Erythroblast (primary cell): ENCODE measurements around the gene LRRC66.

Source experiments
- DNase-seq, 2 experiments: peaks; one replicate each; lab custom pipeline; 2025; lab: John Stamatoyannopoulos, UW
- GATA1 ChIP-seq: IDR thresholded peaks from 2 replicates; pipeline ENCODE4 v1.6.1; 2011; ENCODE audit warnings: low read depth, mild to moderate bottlenecking, control low read depth, low read length, moderate library complexity
- POLR2A ChIP-seq: IDR thresholded peaks from 2 replicates; pipeline ENCODE4 v1.6.1; 2011; ENCODE audit warnings: mild to moderate bottlenecking, low read length

The LRRC66 gene, protein sequence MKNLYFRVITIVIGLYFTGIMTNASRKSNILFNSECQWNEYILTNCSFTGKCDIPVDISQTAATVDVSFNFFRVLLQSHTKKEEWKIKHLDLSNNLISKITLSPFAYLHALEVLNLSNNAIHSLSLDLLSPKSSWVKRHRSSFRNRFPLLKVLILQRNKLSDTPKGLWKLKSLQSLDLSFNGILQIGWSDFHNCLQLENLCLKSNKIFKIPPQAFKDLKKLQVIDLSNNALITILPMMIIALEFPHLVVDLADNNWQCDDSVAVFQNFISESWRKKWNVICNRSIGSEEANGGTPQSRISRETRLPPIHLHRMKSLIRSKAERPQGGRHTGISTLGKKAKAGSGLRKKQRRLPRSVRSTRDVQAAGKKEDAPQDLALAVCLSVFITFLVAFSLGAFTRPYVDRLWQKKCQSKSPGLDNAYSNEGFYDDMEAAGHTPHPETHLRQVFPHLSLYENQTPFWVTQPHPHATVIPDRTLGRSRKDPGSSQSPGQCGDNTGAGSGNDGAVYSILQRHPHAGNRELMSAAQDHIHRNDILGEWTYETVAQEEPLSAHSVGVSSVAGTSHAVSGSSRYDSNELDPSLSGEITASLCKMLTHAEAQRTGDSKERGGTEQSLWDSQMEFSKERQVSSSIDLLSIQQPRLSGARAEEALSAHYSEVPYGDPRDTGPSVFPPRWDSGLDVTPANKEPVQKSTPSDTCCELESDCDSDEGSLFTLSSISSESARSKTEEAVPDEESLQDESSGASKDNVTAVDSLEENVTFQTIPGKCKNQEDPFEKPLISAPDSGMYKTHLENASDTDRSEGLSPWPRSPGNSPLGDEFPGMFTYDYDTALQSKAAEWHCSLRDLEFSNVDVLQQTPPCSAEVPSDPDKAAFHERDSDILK

DNA sequence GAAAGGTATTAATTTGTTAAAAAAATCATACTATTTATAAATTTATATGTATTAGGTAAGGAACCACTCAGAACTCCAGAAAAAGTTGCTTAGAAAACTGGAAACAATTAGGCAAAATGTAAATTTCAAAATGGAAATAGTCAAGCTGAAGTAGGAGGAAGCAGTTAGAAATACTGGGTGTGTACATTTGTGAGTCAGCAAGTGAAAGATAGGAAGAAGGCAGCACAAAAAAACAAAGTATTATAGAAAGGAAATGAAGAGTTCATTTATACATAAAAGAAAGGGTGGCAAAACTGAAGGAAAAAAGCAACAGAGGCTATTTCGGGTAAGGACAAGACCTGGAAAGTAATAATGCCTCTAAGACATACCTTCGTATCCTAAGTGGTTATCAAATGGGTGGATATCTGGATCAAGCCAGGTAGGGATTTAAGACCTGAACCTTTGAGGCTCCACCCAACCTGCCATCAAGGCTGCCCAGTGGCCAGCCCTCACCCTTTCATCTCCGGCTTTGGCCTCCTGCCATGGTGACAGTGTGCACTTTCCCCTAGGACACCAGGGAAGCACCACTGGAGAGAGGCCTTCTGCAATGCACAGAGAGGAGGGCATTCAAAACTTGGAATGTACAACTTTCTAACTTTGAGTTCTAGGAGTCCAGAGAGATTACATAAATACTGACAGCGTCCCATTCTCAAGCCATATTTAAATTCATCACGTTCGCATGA, at the start of gene LRRC66:
LRRC66 (minus strand) TSS at position 428 of the 722 bp plus-strand sequence. CDS start 2,750 bp downstream, outside the sequence.
- TF ChIP-seq POLR2A (no peak), GATA1 (no peak)
- no peak for DNase-seq

DNA sequence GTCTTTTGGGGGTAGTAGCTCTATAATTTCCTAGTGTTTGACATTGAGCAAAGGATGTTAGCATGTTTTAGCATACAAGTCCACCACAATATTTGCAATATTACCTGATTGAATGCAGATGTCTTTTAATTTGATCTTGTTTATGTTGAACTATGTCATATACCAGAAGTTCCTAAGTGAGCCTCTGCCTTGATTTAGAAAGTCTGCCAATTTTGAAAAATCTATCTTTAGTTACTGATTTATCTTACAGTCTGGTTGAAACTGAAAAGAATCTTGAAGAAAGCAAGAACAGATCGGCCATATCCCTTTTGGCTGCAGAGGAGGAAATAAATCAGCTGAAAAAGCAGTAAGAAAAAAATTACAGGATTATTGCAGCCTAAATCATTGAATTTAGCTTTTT, 49.4 kb upstream of the LRRC66 start:
- TF ChIP-seq GATA1 (no peak), POLR2A (no peak)
- DNase-seq = no peak

DNA sequence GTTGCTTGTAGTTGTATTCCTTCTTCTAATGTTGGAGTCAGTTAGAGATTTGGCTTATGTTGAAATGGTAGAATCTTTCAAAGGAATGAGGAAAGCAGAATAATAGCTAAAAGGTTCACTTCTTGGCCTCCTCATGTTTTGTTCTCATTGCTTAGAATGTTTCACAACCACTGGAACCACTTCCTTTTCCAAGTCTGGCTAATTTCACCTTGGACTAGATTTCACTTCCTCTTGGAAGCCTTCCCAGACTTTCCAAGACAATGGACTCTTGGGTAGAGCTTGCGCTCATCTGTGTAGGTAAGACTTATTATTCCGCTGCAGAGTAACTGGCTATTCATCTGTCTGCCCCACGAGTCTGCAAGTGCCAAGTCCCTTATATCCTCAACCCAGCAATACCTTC, 39.2 kb upstream of the LRRC66 start:
- no peak for DNase-seq

DNA sequence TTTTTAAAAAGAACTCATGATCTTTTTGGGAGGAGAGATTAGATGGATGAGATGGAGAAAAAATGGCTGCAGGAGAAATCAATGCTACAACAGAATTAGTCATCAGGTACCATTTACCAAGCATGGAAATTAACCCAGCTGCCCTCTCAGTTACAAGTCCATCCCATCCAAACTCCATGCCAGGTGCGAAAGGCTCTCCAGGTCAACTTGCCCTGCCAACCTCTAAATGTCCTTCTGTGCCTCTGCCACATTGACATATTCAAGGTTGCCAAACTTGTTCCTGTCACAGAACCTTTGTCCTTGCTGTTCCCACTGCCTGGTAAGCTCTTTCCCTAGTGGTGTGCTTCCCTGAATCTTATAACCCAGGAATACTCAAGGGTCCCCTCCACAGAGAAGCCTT, 38.1 kb upstream of the LRRC66 start:
- no peak for DNase-seq
- TF ChIP-seq GATA1 = no peak
- no peak for TF ChIP-seq POLR2A

More for the DNA sequence above, 39.2 kb upstream of the LRRC66 start:
- TF ChIP-seq POLR2A = no peak
- no peak for TF ChIP-seq GATA1

DNA sequence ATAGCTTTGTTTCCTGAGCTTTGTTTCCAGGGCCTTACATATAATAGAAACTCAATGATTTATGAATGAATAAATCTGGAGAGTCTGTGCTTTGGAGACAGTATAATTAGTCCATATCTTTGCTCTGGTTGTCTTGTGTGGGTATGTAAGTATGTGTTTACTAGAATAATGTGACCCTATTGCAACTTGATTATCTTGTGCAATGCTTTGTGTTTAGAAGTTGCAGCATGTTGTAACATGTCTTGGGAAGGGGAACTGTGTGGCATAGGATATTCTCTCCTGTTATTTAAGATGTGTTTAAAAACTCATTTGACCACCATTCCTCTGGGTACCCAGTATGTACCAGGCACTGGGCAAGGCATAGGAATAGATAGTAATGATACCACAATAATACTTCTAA, 37.0 kb upstream of the LRRC66 start:
- DNase-seq = no peak
- no peak for TF ChIP-seq POLR2A
- TF ChIP-seq GATA1 = no peak

DNA sequence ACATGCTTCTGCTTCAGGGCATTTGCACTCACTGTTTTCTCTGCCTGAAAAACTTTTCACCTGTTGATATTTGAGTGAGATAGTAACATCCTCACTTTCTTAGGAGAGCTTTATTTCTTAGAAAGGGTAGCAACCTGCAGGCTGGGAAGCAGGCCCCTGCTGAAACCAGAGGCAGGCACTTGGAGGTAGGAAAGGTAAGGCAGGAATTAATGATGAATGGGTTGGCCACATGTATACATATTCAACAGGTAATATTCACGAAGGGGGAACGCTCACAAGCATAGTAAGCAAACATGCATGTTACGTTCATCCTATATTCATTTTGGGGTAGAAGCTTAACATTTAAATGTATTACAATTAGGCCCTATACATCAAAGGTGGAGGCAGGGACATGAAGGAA, 34.1 kb upstream of the LRRC66 start:
- TF ChIP-seq POLR2A (no peak), GATA1 (no peak)
- DNase-seq = no peak

DNA sequence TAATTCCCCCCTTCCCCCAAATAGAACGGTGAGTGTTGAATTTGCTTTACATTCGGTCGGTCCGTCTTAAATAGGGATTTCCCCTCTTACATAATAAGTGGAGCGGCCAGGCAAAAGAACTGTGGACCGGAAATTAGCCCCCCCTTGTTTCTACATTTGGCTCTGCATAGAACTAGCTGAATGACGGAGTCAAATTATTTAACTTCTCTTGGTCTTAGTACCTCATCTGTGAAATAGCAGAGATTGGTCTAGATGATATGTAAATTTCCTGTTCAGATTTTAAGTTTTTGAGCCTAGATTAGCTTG, 32.3 kb upstream of the LRRC66 start:
- TF ChIP-seq POLR2A (no peak), GATA1 (no peak)
- no peak for DNase-seq

DNA sequence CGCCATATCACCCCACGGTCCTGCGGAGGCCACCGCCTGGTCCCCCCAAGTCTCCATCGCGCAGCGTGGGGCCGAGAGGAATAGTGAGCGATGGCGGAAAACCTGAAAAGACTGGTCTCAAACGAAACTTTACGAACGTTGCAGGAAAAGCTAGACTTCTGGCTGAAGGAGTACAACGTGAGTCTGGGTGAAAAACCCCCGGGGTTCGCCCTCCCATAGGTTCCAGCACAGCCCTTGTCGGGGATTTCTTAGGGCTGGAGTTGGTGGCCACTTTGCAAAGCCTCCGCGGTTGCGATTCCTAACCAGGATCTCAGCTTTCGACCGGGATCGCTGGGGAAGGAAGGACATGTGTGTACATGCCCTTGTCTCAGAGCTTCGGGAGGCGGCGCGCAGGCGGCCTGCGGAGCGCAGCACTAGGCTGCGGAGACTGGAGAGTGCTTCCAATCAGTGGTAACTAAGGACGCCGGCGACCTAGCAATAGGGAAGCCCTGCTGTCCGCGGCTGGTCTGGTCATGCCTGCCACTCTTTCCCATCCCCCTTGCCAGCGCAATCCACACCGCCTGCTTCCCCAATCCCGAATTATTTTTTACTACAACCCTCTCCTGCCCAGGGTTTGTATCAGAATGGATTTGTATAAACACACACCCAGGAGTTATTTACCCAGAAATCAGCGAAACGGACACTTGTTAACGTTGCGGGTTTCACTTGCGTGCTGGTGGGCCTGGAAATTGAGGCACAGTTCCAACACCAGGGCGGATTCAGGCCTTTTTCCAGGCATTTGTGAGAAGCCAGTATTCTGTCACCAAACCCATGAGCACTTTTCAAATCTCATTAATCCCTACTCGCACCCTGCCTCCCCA, 31.7 kb upstream of the LRRC66 start:
- no peak for DNase-seq
- TF ChIP-seq POLR2A = no peak
- TF ChIP-seq GATA1 = no peak

DNA sequence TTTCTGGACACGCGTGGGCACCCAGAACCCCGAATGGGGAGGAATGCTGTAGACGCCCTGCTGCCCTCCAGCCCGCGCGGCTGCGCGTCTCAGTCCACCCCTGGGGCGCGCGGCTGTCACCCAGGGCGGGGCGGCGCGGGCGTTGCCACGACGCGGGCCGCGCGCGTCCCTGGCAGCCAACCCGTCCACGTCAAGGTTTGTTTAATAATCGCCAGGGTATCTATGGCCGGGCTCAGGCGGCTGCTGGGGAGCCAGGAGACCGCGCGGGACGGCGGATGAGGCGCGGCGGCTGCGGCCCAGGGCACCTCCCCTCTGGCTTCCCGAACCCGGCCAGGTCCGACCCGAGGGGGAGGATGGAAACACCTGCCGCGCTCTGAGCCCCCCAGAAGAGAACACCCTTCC, 31.1 kb upstream of the LRRC66 start, which contains the start of gene SPATA18:
SPATA18 (plus strand) TSS at position 92 of the 402 bp plus-strand sequence. CDS start 401 bp downstream, outside the sequence.
- no peak for TF ChIP-seq POLR2A
- no peak for TF ChIP-seq GATA1
- no peak for DNase-seq

DNA sequence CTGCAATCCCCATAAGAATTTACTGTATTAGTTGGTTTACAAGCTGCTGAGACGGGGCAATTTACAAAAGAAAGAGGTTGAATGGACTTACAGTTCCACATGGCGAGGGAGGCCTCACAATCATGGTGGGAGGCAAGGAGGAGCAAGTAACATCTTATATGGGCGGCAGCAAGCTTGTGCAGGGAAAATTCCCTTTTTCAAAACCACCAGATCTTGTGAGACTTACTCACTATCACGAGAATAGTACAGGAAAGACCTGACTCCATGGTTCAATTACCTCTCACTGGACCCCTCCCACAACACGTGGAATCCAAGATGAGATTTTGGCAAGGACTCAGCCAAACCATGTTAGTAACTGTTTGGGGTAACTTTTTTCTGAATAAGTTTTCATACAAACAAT, 29.1 kb upstream of the LRRC66 start:
- TF ChIP-seq POLR2A (no peak), GATA1 (no peak)
- no peak for DNase-seq

DNA sequence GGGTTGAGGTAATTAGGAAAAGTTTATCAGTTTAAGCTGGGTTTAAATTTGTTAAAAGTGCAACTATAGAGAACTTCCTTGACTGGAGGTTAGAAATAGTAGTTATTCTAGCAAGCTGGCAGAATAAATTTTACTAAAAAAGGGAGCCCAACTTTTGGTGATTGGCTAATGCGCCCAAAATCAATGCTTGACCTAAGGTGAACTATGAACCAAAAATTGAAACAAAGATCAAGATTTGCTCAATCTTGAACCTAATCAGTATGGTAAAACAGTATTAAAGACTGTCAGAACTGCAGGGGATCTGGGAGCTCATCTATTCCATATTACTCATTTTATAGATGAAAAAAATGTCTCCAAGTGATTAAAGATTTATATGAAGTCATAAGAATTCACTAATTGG, 24.9 kb upstream of the LRRC66 start:
- no peak for TF ChIP-seq POLR2A
- TF ChIP-seq GATA1 = no peak
- no peak for DNase-seq

DNA sequence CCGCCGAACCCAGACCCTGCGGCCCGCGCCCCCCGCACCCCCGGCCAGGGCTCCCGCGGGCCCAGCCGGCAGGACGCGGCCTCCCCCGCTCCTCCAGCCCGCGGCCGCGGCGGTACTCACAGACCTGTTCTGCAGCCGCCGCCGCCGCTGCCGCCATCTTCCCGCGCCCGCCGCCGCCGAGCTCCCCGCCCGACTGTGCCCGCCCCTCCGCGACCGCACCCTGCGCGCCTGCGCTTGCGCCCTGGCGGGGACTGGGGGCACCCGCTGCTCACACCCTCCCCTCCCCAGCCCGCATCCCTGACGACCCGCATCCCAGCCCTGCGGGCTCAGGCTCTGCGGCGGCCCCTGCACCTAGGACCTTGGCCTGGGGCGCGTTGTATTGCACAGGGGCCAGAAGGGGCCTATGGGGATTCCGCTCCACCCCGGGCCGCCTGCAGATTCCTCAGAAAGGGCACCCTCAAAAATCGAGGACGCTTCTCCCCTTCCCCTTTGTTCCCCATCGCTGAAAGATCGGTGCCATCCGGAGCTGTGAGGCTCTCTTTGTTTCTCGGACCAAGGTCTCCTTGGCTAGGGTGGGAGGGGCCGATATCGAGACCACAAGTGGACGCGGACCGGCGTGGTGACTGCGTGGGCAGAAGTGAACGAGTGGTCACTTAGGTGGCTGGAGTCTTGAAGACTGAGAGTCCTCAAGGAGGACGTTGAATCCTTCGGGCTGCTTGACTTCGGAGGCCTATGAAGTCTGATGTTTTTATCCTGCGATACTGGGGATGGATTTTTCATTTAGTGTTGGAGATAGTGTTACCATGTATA, 18.1 kb upstream of the LRRC66 start, which contains the start of gene SGCB:
SGCB (minus strand) TSS at position 197 of the 810 bp plus-strand sequence; CDS start at position 157, 40 bp downstream.
- peak; percentile 32 to 33 for DNase-seq
- no peak for TF ChIP-seq POLR2A
- no peak for TF ChIP-seq GATA1
